Stimulated activated CD4-positive, alpha-beta T cell treated with anti-CD3 and anti-CD28 coated beads, Interleukin-15, amount 100 ng/mL, for 24 hours (primary cell): ENCODE data around the gene PATE4.

Experiments
- DNase-seq: peaks from one replicate; pipeline ENCODE4 v3.0.0-alpha.2; 2020

PATE4 gene

GRCh38 chr11:125887373-125888324 is 54.5 kb downstream of the PATE4 start, which contains the start of gene HYLS1:
TSS of gene HYLS1 (plus strand) at chr11:125887668. CDS start at chr11:125899369, 11,701 bp downstream.
- DNase-seq = peak; percentile 97
